Renal pelvis (tissue), 12 donors: ENCODE measurements around the gene NT5C1B. TPM values are rescaled to one million over a fixed set of nuclear protein-coding genes. Genes with fewer than 3 reads are reported as not detected.
"Not testable (repeated sequence)": the region's sequence is repeated elsewhere in the genome, so short reads cannot be mapped to it uniquely, and the experiment has no call there.

Source experiments
- DNase-seq: peaks from one replicate; pipeline ENCODE4 v3.0.0-alpha.2; 2013
- long read RNA-seq, 16 experiments: transcript quantifications; one replicate each; lab custom pipeline, GENCODE V29; 2026
- polyA plus RNA-seq, 3 donors: library from polyadenylated mRNA; unstranded; fragments of 120-200 nt; gene quantifications; one replicate each; pipeline ENCODE4 v1.2.1, GENCODE V29; 2013; ENCODE audit not compliant: insufficient read length in 3 of 3

The NT5C1B gene
- polyA plus RNA-seq, result 1 to 10 TPM in 1 of 3 donors, under 1 TPM in 2; 0.71 to 1.0 (median 0.83) TPM
- long read RNA-seq, donor 1, result 0 reads
- long read RNA-seq, donor 2, result 0 reads
- long read RNA-seq, donor 3, result 0 reads
- long read RNA-seq, donor 4, result 0 reads
- long read RNA-seq, donor 5, result 0 reads
- long read RNA-seq, donor 6, result 0 reads
- long read RNA-seq, donor 7, result 0 reads
- long read RNA-seq, donor 8, result 0 reads
- long read RNA-seq, donor 9, result 0 reads
- long read RNA-seq, donor 10, result 0 reads
- long read RNA-seq, donor 11, result 0 reads
- long read RNA-seq, donor 12, result 0 reads
- long read RNA-seq, donor 13, result 0 reads
- long read RNA-seq, donor 14, result 0 reads
- long read RNA-seq, donor 15, result 0 reads
- long read RNA-seq, donor 16, result 0 reads

DNA sequence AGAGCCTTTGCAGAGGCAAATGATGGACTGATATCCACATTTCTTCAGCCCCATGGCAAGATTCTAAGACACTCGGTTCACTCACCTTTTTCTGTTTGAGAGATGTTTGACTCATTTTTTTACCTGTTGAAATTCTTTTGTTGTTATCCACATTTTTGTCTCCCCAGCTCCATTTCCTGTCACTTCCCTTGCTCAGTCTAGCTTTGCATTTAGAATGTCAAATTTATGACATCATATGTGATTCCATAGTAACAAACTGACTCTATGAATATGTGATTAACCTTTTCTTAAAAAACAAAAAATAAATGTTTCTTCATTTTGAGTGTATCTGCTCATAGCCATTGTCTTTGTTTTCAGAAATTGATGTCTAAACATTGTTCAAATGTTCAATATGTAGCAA lies at the start of gene NT5C1B:
TSS of gene NT5C1B (minus strand) at position 216 of the 400 bp plus-strand sequence. CDS start at position 115, 101 bp downstream.
- DNase-seq, result no peak

GRCh38 chr2:18637196-18637595 lies 47.8 kb upstream of the NT5C1B start:
- no peak for DNase-seq

- not testable (repeated sequence) for DNase-seq
Observed at GRCh38 chr2:18632699-18633098, 43.3 kb upstream of the NT5C1B start.

DNA sequence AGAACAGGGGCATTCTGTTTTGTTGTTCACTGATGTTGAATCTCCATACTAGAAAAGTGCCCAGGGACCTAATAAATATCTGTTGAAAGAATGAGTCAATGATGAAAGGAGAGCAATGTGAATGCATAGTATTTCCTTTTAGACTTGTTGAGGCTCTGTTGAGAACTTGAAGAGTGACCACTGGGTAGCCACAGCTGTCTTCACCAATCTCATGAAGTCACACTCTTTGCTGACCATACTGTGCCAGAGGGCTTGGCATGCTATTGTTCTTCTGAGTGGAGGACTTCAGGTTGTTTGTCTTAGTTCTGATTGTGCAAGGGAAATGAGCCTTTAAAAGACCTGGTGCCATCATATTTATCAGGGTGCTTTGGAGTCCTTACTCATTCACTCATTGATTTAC lies 41.6 kb upstream of the NT5C1B start:
- DNase-seq, result no peak

DNA sequence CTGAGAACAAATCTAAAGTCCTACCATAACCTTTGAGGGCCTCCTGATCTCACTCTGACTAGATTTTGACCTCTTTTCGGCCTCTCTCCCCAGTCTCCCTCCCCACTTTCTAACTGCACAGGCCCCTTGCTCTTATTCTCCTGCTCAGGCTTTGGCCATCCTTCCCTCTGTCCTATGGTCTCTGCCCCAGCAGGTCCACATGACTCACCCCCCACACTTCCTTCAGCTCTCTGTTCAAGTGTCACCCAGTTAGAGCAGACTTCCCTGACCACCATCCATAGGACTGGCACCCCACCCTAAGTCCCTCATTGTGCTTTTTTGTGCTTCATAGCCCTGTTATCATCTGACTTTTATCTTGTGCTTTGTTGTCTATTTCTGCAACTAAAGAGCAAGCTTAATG lies 41.2 kb upstream of the NT5C1B start:
- DNase-seq, result no peak

- no peak for DNase-seq
Observed at GRCh38 chr2:18630101-18630500, 40.7 kb upstream of the NT5C1B start.

GRCh38 chr2:18626958-18627650 lies 37.7 kb upstream of the NT5C1B start:
- no peak for DNase-seq

DNA sequence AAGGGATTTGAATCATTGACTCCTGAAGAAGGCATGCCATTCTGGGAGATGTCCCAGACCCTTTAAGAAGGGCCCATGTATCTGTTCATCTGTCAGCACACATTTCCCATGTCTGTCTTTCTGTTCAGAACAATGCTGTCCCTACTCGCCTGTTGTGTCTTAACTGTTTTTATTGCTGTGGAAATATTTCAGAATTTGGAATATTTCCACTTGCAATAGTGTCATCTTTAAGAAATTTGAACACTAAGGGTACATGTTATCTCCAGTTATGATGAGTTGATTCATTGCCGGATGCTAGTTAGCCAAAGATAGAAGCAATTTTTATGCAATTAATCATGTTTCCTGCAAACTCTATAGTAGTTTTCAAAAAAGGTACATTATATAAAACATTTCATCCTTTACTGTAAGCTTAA lies 36.9 kb upstream of the NT5C1B start:
- no peak for DNase-seq

GRCh38 chr2:18625563-18625962 lies 36.2 kb upstream of the NT5C1B start:
- DNase-seq, result no peak

DNA sequence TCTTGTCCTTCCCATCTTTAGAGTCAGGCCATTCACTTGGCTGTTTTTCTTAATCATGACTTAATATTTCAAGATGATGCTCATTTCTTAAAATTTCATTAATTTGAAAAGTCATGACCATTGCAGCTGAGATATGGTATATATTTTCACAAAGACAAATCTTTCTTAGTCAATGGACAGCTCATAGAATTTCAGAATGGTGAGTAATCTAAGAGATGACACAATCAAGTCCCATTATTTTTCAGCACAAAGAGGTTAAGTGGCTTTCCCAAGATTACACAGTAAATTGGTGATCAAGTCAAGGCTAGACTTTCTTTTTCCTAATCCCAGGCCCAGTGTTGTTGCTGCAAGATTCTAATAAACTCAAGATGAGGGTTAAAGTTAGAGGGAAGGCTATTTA lies 34.4 kb upstream of the NT5C1B start:
- DNase-seq, result no peak

GRCh38 chr2:18620867-18621632 lies 31.7 kb upstream of the NT5C1B start:
- no peak for DNase-seq

- no peak for DNase-seq
Observed at GRCh38 chr2:18619091-18619490, 29.7 kb upstream of the NT5C1B start.

GRCh38 chr2:18614041-18614440 lies 24.7 kb upstream of the NT5C1B start:
- DNase-seq, result no peak

GRCh38 chr2:18612133-18612532 lies 22.8 kb upstream of the NT5C1B start:
- no peak for DNase-seq

GRCh38 chr2:18611604-18612003 lies 22.2 kb upstream of the NT5C1B start:
- DNase-seq, result no peak

DNA sequence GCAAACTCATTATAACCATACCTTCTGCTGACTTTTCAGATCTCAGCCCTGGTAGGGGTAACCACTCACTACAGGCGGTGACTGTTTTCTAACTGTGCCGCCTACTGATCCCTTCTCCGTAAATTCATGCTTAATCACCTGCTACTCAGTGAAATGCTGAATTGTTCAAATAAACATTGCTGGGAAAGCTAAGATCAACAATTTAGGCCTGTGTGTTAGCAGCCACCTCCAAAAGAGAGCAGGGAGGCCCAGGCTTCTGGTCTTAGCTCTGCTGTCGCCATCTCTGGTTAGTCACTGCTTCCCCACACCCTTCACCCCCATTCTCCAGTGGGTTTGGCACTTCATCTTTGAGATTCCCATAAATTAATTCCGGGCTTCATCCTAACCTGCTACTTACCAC lies 21.8 kb upstream of the NT5C1B start:
- no peak for DNase-seq

- DNase-seq, result no peak
Observed at GRCh38 chr2:18610651-18611050, 21.3 kb upstream of the NT5C1B start.

DNA sequence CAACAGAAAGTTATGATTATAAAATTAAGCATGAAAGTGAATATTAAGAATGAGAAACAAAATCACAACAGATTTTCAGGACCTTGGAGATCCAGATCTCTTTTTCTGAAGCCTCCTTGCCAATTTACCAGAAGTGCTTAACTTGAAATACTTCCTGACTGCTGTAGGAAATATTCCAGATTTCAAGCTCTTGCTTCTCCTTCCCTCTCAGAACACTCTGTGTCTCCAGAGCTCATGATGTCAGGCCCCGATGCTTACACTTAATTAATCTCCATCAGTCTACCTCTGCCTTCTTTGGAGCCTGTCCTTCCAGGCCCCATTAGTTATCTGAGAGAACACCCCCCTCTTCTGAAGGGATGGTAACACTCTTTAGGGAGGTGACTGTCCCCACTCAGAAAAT lies 20.7 kb upstream of the NT5C1B start:
- DNase-seq, result no peak

DNA sequence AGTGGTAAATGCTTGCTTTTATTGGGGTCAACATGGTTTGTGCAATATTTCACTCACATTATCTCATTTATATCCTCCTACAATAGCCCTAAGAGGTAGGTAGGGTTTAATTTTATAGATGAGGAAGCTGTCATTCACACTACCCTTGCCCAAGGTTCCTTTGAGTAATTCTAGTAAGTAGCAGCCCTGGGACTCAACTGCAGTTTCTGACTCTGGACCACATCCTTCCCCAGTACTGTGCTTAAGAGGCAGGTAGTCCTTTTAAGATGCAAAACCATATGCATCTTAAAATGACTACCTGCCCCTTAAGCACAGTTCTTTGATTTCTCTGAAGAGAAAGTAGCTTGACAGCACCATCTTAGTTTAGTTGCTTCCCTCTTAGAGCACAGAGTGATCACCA lies 15.7 kb upstream of the NT5C1B start:
- DNase-seq, result no peak

DNA sequence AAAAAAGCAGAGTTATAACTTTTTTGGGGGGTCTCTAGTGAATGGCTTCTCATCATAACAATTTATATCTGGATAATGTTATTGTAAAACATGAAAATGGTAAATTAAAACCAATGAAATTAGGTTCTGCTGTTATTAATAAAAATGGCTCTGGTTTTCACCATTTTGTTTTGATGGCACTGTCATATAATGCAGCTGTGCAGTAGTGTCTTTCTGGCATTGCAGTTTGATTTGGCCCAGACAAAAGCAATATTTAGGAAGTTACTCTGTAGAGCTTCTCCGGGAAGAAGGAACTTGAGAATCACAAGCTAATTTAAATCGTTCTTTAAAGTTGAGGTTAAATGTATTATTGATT lies 15.1 kb upstream of the NT5C1B start:
- DNase-seq, result no peak

GRCh38 chr2:18603854-18604530 lies 14.6 kb upstream of the NT5C1B start:
- no peak for DNase-seq

DNA sequence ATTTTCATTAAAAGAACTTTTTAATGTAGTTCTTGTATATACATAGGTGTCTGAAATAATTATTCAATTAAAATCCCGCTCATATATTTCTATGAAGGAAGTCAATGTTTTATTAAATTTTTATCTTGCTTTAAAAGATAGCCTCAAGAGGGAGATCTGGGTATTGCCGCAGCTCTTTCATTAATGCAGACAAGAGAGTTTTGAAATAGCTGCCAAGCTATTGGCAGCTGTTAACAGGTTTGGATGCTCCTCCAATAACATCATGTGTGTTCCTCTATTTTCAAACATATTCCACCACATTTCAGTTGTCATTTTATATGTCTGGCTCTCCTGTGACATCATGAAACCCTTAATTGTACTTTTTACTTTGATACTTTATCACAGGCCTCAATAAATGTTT lies 12.9 kb upstream of the NT5C1B start:
- no peak for DNase-seq
